ENCODE results near the gene SRP19.
"Not testable (repeated sequence)": the region's sequence is repeated elsewhere in the genome, so short reads cannot be mapped to it uniquely, and the experiment has no call there.

SRP19 gene

GRCh38 chr5:112876362-112876761 lies 15.3 kb downstream of the SRP19 start:
- DNase-seq: no peak

- DNase-seq: no peak
Observed at GRCh38 chr5:112878101-112878500, 17.0 kb downstream of the SRP19 start.

GRCh38 chr5:112878760-112879159 lies 17.7 kb downstream of the SRP19 start:
- no peak for DNase-seq

GRCh38 chr5:112880219-112880964 lies 19.3 kb downstream of the SRP19 start:
- DNase-seq: no peak

GRCh38 chr5:112883192-112883591 lies 22.1 kb downstream of the SRP19 start:
- no peak for DNase-seq

GRCh38 chr5:112885001-112885400 lies 23.9 kb downstream of the SRP19 start:
- DNase-seq: no peak

GRCh38 chr5:112886975-112887374 lies 25.9 kb downstream of the SRP19 start:
- DNase-seq: no peak

GRCh38 chr5:112892066-112892465 lies 31.0 kb downstream of the SRP19 start:
- not testable (repeated sequence) for DNase-seq

GRCh38 chr5:112892776-112893175 lies 31.7 kb downstream of the SRP19 start:
- DNase-seq: no peak

- DNase-seq: no peak
Observed at GRCh38 chr5:112895682-112896081, 34.6 kb downstream of the SRP19 start.

GRCh38 chr5:112902561-112902960 lies 41.5 kb downstream of the SRP19 start:
- no peak for DNase-seq

GRCh38 chr5:112904996-112905395 lies 43.9 kb downstream of the SRP19 start:
- not testable (repeated sequence) for DNase-seq

GRCh38 chr5:112906637-112907036 lies 45.5 kb downstream of the SRP19 start:
- no peak for DNase-seq

GRCh38 chr5:112907166-112907631 lies 46.1 kb downstream of the SRP19 start:
- no peak for DNase-seq

- no peak for DNase-seq
Observed at GRCh38 chr5:112908854-112909253, 47.8 kb downstream of the SRP19 start.

- DNase-seq: no peak
Observed at GRCh38 chr5:112910529-112910928, 49.4 kb downstream of the SRP19 start.

- no peak for DNase-seq
Observed at GRCh38 chr5:112914584-112914983, 53.5 kb downstream of the SRP19 start.

- no peak for DNase-seq
Observed at GRCh38 chr5:112915831-112916230, 54.7 kb downstream of the SRP19 start.

- DNase-seq: peak; percentile 59
Observed at GRCh38 chr5:112917453-112917995, 56.4 kb downstream of the SRP19 start.

- DNase-seq: no peak
Observed at GRCh38 chr5:112918136-112918535, 57.0 kb downstream of the SRP19 start.

- no peak for DNase-seq
Observed at GRCh38 chr5:112918679-112919078, 57.6 kb downstream of the SRP19 start.
